ENCODE measurements around the gene KRT27.

Gene KRT27

GRCh38 chr17:40809721-40810421, 27.5 kb upstream of the KRT27 start:
- DNase-seq (ENCODE audit: low spot score) = no peak

GRCh38 chr17:40806131-40806530, 23.8 kb upstream of the KRT27 start:
- no peak for DNase-seq (ENCODE audit: low spot score)

- peak; percentile 59 for DNase-seq (ENCODE audit: low spot score)
These were observed 21.3 kb upstream of the KRT27 start for GRCh38 chr17:40803617-40804082.

- DNase-seq (ENCODE audit: low spot score) = no peak
These were observed 18.8 kb upstream of the KRT27 start for GRCh38 chr17:40801157-40801556.

- DNase-seq (ENCODE audit: low spot score) = no peak
These were observed 18.0 kb upstream of the KRT27 start for GRCh38 chr17:40800381-40800780.

GRCh38 chr17:40799859-40800258, 17.5 kb upstream of the KRT27 start, which contains the start of gene KRT28:
TSS of gene KRT28 (minus strand) at chr17:40799959. CDS start at chr17:40799893, 66 bp downstream.
- DNase-seq (ENCODE audit: low spot score) = no peak

- no peak for DNase-seq (ENCODE audit: low spot score)
These were observed 14.5 kb upstream of the KRT27 start for GRCh38 chr17:40796846-40797245.

- DNase-seq (ENCODE audit: low spot score) = no peak
These were observed 12.8 kb upstream of the KRT27 start for GRCh38 chr17:40795019-40795667.

GRCh38 chr17:40794466-40794865, 12.1 kb upstream of the KRT27 start:
- no peak for DNase-seq (ENCODE audit: low spot score)

GRCh38 chr17:40793832-40794231, 11.5 kb upstream of the KRT27 start:
- no peak for DNase-seq (ENCODE audit: low spot score)

- peak; percentile 14 for DNase-seq (ENCODE audit: low spot score)
These were observed 9.6 kb upstream of the KRT27 start for GRCh38 chr17:40791787-40792436.

- no peak for DNase-seq (ENCODE audit: low spot score)
These were observed 8.8 kb upstream of the KRT27 start for GRCh38 chr17:40791111-40791510.

GRCh38 chr17:40779181-40779909, 3.0 kb downstream of the KRT27 start:
- DNase-seq (ENCODE audit: low spot score) = no peak

- no peak for DNase-seq (ENCODE audit: low spot score)
These were observed 3.9 kb downstream of the KRT27 start for GRCh38 chr17:40778461-40778860.

- DNase-seq (ENCODE audit: low spot score) = no peak
These were observed 4.4 kb downstream of the KRT27 start for GRCh38 chr17:40777971-40778370.

- no peak for DNase-seq (ENCODE audit: low spot score)
These were observed 4.9 kb downstream of the KRT27 start for GRCh38 chr17:40777459-40777858.

GRCh38 chr17:40775945-40776344, 6.4 kb downstream of the KRT27 start:
- no peak for DNase-seq (ENCODE audit: low spot score)

GRCh38 chr17:40772101-40772500, 10.2 kb downstream of the KRT27 start, which contains the start of gene KRT26:
TSS of gene KRT26 (minus strand) at chr17:40772201. CDS start at chr17:40772113, 88 bp downstream.
- no peak for DNase-seq (ENCODE audit: low spot score)

- no peak for DNase-seq (ENCODE audit: low spot score)
These were observed 16.7 kb downstream of the KRT27 start for GRCh38 chr17:40765657-40766056.

GRCh38 chr17:40763752-40764151, 18.6 kb downstream of the KRT27 start:
- DNase-seq (ENCODE audit: low spot score) = no peak

- DNase-seq (ENCODE audit: low spot score) = no peak
These were observed 22.0 kb downstream of the KRT27 start for GRCh38 chr17:40760105-40761016.

All from Ammon's horn (tissue), 1 donor.